ENCODE data around the gene RDH12.
"Not testable (repeated sequence)": the region's sequence is repeated elsewhere in the genome, so short reads cannot be mapped to it uniquely, and the experiment has no call there.

RDH12 gene

DNA sequence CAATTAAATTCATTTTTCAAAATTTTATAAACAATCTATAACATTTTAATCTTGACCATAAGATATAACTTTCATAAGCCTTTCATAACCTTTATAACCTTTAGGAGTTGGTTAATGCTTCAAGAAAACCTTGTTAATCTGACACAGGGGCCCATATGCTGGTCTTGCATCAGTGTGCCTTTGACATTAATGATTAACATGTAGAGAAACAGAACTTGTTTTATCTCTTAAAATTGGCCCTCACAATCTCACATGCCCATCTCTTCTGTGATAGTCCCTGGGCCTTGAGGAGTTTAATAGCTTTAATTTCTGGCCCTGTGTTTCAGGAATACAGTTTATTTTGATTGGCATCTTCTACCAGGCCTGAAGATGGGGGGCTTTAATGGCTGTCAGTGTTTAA lies 7.7 kb downstream of the RDH12 start:
- not testable (repeated sequence) for DNase-seq

DNA sequence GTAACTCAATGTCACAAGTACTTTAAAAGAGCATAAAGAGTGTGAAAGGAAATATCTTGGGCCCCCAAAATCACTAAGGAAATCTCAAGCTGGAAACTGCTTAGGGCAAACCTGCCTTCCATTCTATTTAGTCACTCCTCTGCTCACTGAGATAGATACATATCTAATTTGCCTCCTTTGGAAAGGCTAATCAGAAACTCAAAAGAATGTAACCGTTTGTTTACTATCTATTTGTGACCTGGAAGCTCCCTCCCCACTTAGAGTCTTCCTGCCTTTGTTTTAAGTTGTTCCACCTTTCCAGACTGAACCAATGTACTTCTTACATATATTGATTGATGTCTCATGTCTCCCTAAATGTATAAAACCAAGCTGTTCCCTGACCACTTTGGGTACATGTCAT lies 8.1 kb downstream of the RDH12 start:
- DNase-seq = not testable (repeated sequence)

DNA sequence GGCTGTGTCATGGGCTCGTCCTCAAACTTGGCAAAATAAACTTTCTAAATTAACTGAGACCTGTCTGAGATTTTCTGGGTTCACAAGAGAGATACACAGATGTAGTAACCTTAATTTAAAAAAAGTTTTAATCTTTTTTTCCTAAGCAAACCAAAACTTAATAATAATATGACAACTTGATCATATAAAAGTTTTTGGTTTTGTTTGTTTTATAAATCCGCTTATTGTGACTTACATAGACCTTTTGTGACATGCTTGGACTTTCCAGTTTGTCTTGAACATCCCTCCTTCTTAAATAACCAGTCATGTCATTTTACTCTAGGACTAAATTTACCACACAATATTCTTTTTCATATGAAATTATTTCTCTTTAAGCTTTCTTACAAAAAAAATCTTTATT lies 8.5 kb downstream of the RDH12 start:
- no peak for DNase-seq

DNA sequence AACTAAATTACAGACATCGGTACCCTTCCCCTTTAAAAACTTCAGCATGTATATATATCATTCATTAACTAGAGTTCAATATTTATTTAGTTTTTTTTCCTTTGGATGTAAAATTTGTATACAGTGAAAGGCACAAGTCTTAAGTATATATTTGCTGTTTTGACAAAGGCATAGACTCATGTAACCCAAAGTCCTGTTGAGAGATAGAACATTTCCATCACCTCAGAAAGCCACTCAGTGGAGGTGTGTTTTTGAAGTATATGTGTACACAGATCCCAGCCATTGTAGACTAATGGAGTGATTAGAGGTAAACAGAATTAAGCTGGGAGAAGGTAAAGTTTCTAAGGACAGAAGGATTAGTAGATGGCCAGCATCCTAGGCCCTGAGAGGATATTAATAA lies 15.4 kb downstream of the RDH12 start:
- no peak for DNase-seq

DNA sequence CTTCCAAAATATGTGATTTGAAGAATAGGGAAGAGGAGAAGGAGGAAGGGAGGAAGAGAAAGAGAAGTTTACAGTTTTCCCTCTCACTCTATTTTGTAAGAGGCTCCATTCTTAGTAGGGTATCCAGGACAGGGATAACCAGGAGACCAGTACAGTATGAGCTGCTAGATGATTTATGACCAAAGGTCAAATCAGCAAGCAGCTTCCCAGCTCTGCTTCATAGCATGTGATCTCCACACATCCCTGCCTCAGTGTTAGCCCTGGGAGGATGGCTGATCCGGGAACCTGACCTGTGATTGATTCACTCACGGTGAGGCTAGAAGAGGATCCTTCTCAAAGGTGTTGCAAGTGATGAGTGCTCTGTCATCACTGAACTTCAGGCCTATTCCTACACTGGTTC lies 16.6 kb downstream of the RDH12 start:
- no peak for DNase-seq

DNA sequence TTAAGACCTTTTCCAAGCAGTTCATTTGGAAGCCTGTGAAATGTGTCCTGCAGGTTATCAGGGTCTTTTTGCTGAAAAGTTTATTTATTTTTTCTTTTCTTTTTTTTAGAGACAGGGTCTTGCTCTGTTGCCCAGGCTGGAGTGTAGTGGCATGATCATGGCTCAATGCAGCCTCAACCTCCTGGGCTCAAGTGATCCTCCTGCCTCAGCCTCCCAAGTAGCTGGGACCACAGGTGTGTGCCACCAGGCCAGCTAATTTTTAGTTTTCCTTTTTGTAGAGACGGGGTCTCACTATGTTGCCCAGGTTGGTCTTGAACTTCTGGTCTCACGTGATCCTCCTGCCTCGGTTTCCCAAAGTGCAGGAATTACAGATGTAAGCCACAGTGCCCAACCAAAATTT lies 17.7 kb downstream of the RDH12 start:
- not testable (repeated sequence) for DNase-seq

DNA sequence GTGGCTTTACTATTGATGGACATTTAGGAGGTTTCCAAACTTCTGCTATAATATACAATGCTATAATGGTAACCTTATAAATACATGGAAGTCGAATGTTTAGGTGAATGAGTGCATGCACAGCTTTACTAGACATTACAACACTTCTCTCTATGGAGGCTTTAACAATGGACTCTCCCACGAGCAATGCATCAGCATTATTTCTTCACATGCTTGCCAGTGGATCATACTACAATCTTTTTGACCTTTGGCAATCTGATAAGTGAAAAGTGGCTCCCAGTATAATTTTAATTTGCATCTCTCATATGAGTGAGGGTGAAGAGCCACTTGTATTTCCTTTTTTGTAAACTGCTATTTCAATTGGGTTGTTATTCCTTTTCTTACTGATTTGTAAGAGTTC lies 18.2 kb downstream of the RDH12 start:
- no peak for DNase-seq

DNA sequence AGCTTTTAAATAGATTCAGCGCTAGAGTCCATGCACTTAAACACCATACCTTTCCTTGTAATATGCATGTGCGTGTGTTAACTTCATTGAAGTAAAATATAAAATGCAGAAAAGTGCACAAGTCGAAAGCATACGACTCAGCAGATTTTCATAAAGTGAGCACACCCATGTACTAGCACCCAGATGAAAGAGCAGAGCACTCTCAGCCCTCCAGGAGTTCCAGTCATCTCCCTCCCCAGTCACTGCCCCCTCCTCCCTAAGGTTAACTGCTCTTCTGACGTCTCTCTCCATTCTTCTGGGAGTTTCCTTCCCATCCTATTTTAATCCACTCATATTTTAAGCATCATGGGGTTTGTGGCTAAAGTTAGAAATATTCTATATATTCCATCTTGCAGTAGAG lies 20.2 kb downstream of the RDH12 start:
- DNase-seq = no peak

DNA sequence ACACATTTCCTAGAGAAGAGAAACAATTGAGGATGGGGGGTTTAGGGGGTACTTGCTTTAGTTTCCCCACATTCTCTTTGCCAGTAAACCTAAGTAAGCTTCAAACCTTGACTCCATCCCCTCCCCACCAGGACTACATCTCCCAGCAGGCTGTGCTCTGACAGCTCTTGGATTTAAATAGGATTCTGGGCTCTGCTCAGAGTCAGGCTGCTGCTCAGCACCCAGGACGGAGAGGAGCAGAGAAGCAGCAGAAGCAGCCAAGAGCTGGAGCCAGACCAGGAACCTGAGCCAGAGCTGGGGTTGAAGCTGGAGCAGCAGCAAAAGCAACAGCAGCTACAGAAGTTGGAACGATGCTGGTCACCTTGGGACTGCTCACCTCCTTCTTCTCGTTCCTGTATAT lies 20.6 kb downstream of the RDH12 start:
- DNase-seq = no peak

DNA sequence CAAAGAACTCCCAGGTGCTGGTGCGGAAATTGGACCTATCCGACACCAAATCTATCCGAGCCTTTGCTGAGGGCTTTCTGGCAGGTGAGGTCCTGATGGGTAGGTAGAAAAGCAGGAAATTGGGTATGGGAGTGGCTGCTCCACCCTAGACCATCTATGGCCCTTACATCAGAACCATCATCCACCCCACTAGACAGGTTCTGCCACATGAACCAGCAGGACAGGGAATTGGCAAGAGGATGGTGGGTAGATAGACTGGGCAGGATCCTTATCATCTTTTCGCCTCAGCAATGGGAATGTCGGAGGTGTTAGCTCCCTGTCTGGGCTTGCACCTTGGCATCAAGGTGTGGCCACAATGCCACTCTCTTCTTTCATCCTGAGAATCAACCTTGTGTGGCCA lies 23.5 kb downstream of the RDH12 start:
- no peak for DNase-seq

DNA sequence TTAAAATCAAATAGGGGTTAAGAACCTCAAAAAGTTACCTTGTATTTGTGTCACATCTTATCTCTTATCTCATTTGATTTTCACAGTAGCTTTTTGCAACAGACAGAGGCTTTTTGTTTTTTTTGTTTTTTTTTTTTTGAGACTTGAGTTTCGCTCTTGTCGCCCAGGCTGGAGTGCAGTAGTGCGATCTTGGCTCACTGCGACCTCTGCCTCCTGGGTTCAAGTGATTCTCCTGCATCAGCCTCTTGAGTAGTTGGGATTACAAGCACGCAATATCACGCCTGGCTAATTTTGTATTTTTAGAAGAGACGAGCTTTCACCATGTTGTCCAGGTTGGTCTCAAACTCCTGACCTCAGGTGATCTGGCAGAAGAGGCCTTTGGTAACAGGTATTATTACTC lies 25.7 kb downstream of the RDH12 start:
- DNase-seq = no peak

DNA sequence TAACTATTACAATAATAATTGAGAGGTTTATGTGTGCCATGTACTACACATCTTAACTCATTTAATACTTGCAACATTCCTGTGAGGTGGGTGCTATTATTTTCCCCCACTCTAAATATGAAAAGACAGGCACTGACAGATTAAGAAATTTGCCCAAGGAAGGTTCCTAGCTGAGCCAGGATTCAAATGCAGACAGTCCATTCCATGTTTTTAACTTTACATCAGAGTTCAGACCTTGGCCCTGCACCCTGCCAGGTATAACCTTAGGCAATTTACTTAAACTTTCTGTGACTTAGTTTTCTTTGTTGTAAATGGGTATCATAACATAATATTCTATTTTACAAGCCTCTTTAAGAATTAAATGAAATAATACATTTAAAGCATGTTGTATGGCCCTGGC lies 26.6 kb downstream of the RDH12 start:
- DNase-seq = no peak

DNA sequence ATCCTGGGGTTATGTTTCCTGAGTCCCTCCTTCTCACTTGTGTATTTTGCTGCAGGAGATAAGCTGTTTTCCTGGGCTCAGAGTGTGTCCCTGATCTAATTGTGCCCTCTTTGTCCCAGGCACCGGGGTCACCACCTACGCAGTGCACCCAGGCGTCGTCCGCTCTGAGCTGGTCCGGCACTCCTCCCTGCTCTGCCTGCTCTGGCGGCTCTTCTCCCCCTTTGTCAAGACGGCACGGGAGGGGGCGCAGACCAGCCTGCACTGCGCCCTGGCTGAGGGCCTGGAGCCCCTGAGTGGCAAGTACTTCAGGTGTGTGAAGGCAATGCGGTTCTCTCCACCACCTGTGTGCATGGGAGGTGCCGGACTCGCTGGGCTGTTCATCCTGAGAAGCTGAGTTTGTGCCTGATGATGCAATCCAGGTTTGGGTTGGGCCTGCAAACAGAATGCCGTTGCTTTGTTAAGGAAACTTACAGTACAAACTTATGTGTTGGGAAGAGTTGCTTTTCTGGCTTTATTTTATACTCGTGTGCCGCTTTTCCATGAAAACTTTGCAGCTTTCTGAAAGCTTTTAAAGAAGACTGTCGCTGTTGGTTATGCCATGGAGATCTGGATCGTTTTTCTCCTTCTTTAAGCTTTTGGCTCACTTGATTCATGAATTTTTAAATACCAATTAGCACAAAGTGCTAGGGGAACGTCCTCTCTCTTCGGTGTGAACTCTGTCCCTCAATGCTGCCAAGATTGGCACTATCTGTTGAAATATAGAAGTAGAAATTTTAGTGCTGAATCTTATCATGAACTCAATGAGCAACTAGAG lies 27.6 kb downstream of the RDH12 start:
- no peak for DNase-seq

DNA sequence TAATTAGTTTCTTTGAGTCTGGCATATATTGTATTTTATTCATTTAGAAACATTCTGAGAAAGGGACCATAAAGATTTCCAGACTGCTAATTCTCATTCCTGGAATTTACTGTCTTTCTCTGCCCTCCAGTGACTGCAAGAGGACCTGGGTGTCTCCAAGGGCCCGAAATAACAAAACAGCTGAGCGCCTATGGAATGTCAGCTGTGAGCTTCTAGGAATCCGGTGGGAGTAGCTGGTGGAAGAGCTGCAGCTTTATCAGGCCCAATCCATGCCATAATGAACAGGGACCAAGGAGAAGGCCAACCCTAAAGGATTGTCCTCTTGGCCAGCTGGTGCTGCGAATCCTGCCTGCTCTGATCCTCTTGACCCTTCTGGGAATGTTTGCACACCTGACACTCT lies 31.9 kb downstream of the RDH12 start:
- no peak for DNase-seq

DNA sequence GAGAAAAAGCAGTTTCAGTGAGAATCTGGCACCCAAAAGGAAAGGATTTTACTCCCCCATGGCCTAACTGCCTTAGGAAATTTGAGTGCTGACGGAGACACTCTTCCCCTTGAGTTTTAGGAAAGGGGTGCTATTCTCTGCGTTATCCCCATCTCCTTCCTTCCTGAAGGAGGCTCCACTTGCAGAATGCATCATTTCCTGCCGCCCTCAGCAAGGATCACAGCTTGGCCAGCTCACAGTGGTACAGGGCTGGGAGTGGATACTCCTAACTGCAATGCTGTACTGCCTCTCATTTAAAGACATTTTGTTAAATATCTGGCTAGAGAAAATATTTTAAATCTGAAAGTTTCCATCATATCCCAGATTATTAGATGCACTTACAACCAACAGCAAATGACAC lies 33.0 kb downstream of the RDH12 start:
- DNase-seq = no peak

DNA sequence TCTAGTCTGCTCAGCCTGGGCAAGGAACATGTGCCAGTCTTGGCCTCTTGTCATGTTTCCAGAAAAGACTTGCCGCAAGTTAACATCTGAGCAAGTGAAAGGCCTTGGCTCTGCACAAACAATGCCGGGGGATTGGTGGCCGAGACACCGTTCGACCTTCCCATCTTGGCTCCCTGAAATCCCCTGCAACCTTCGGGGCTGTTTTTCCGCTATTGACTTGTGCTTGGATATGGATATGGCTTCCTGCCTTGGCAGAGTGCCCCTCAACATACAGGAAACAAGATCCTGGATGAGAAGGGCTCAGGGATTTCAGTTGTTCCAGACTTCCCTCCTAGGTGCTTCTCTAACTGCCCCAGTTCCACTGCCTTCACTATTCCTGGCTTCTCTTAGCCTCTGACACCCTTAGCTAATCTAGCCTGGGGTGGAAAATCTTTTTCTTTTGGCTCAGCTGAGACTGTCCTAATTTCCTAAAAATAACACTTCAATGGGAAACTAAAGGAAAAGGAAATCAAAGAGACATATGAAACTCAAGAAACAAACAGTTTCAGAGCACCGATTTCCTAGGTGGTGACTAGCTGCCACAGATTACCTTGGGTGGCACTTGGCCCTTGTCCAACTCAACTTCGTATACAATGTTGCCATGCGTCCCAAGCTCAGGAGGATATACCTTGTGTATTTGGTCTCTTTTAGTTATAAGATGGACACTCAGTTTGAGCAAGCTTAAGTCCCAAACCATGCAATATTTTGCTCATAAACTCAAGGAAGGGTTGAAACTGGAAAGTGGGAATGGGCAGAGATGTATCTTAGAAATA lies 33.9 kb downstream of the RDH12 start:
- DNase-seq = no peak

DNA sequence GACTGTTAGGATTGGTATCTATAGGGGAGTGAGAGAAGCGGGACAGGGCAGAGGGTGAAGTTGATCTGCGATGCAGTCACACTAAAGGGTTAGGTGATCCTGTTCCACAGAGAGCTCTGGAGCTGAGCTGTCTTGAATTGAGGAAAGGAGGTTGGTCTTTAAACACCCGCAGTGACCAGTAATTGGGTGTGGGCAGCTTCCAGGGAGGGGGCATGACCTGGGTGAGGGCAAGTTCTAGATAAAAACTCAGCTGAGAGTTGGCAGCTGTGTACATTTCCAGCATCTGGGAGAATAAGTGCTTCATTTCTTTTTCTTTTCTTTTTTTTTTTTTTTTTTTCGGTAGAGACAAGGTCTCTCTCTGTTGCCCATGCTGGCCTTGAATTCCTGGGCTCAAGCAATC lies 35.1 kb downstream of the RDH12 start:
- no peak for DNase-seq

DNA sequence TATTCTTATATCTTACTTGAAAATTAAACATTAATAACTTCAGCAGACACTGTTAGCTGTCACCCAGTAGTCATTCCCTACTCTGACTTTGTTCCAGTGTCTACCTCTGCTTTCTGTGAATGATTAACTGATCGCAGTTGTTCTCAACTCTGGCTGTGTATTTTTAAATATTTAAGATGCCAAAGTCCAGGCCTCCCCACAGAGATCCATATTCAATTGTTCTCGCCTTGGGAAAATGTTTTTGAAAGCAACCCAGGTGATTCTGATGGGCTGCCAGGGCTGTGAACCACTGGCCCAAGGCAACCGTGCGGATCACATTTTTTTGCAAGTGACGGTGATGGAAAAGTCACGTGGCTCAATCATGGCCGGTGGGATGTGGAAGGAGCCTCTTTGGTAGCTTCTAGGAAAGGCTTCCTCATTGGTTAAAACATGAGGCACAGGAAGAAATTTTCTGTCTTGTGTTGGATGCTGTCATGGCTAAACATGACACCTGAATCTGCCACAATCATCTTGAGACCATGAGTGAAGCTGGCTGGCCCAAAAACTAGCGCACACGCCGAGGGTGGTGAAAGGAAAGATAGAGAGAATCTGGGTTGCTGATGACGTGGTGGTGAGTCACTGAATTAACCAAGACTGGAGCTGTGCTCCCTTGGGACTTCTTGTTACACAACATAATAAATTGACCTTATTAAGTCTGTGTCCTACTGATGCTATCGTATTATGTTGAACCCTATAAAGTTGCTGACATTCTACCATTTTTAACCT lies 37.2 kb downstream of the RDH12 start:
- no peak for DNase-seq

DNA sequence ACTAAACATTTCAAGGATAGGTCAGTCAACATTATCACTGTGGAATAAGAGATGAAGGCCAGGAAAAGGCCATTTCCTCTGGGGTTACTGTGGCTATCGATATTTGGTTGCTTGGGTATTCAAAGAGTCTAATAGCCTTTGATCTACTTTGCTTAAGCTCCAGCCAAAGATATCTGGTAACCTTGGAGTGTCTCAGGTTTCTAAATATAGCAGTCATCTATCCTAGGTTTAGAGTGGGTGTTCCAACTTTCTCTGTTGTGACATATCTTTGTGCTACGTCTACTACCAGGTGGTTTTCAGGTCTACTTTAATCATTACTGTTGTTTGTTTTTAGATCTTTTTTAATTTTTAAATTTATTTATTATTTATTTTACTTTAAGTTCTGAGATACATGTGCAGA lies 42.4 kb downstream of the RDH12 start:
- no peak for DNase-seq

DNA sequence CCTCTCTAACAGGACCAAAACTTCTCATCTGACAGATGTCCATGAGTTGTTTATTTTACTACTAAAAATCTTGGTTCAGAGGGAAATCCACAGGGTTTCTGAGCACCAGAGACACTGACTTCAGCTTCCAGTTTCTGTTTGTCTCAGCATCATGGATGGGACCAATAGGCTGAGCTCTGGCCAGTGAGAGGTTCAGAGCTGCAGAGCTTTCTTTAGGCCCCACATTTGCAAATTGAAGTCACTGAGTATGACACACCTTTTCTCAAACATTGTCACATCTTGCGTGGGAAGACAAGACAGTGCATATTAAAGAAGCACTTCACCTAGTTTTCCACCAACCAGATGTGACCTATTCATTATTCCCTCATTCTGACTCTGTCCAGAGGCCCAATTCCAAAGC lies 45.2 kb downstream of the RDH12 start:
- DNase-seq = no peak

DNA sequence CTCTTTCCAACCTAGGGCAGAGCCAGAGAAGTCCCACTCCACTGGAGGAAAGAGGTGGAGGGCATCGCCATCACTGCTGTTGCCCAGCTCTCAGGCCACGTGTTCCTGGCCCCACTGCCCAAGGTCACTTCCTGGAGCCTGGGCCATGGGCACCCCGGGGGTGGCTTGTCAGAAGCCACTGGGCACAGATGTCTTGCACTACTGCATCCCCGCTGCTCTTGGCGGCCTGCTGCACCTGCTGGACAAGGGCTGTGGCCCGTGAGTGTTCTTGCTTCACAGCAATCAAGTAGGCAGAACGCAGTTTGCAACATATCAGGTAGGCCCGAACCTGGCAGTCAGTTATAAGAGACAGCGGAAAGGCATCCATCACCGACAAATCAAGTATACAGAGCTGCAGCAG lies 46.6 kb downstream of the RDH12 start:
- DNase-seq = no peak

DNA sequence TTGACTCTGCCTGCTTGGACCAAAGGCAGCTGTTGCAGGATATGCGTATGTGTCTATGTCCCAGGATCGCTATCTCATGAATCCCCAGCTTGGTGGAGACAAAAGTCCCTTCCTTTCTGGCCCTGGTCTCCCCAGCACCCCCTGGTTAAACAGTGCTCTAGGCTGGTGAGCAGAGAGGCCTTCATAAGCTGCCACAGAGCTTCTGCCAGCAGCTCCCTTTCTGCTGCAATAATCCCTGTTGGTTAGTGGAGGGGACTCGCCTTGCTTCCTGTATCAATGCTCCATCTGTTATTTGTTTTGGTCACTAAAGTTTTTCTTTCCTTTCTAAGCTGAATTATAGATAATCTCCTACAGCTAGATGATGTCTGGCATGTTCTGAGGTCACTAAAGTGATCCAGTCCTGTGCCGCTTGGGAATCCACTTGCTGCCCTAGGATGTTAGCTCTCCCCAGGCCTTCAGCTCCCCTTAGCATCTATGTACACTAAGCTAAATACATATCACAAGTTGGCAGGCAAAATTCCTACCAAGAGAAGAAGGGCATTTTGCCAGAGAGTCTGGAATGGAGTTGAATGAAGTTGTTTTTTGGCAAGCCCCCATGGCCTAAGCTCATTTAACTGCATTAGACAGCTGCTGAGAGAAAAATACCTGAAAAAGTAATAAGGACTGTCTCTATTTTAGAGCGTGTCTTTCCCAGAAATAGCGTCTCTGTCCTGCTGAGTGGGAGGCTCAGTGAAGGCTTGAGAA lies 47.8 kb downstream of the RDH12 start:
- no peak for DNase-seq

DNA sequence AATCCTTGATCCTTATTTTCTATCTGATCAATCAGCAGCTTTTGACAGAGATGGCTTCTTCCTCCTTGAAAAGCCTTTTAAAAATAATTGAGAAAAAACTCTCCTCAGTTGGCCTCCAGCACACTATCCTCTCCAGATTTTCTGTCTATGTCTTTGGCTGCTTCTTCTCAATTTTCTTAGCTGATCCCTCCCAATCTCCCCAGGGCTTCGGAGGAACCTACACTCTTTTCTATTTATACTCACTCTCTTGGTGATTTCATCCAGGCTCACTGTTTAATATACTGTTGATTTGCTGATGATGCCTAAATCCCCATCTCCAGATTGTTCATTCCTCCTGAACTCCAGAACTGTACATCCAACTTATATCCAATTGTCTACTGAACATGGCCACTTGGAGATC lies 54.8 kb downstream of the RDH12 start:
- DNase-seq = no peak
